PC-3 (cell line): ENCODE measurements around the gene ADAMTSL1.

Experiments used
- EZH2 ChIP-seq: fragments of 300-600 bp; sonication (generic); IDR thresholded peaks from one replicate; pipeline ENCODE4 v1.6.1; 2017; ENCODE audit warnings: antibody characterized with exemption, mild to moderate bottlenecking, low read length; ENCODE audit not compliant: unreplicated experiment
- TF ChIP-seq, protein P1 (sequence below): fragments of 300-600 bp; sonication (generic); conservative IDR thresholded peaks from 2 replicates; pipeline ENCODE4 v1.5.1; 2017; ENCODE audit warnings: antibody characterized with exemption, low read depth, mild to moderate bottlenecking, low read length

DNA sequence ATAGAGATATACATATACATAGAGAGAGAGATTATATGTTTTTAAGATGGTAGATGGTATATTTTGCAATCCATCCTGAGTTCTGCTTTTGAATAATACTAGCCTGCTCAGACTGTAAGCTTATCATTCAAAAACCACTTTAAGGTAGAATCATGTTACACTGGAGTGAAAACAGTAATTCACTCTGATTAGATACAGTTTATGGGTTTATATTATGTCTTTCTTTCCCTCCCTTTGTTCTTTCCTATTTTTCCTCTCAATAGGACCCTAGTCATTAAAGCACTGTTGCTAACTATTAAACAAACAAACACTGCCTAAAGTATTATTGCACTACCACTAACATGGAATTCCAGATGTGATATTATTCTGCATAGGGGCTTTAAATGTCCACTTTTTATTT, 202.0 kb downstream of the ADAMTSL1 start:
- TF ChIP-seq, protein P1, sequence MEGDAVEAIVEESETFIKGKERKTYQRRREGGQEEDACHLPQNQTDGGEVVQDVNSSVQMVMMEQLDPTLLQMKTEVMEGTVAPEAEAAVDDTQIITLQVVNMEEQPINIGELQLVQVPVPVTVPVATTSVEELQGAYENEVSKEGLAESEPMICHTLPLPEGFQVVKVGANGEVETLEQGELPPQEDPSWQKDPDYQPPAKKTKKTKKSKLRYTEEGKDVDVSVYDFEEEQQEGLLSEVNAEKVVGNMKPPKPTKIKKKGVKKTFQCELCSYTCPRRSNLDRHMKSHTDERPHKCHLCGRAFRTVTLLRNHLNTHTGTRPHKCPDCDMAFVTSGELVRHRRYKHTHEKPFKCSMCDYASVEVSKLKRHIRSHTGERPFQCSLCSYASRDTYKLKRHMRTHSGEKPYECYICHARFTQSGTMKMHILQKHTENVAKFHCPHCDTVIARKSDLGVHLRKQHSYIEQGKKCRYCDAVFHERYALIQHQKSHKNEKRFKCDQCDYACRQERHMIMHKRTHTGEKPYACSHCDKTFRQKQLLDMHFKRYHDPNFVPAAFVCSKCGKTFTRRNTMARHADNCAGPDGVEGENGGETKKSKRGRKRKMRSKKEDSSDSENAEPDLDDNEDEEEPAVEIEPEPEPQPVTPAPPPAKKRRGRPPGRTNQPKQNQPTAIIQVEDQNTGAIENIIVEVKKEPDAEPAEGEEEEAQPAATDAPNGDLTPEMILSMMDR = no peak
- no peak for TF ChIP-seq EZH2
